Keratinocyte (primary cell): ENCODE measurements around the gene CSGALNACT2. TPM values are rescaled to one million over a fixed set of nuclear protein-coding genes. Genes with fewer than 3 reads are reported as not detected.

Experiments
- DNase-seq: peaks from one replicate; pipeline ENCODE4 v3.0.0-alpha.2; 2011; ENCODE audit warnings: low read depth, missing footprints, low spot score
- FAIRE-seq: peaks from 2 replicates; lab custom pipeline; 2011; peaks lifted over from hg19 to GRCh38; lab: Jason Lieb, UNC
- H2AFZ ChIP-seq: 2 replicates; pipeline ENCODE4 v1.6.0; 2012; ENCODE audit warnings: low read length, control low read depth, inconsistent platforms; ENCODE audit not compliant: control insufficient read depth
- H3K27ac ChIP-seq: 2 replicates; pipeline ENCODE4 v1.5.1; 2011; ENCODE audit warnings: low read length; ENCODE audit not compliant: control insufficient read depth, insufficient read depth
- H3K27me3 ChIP-seq: 3 replicates; pipeline ENCODE4 v1.6.0; 2011; ENCODE audit warnings: low read length; ENCODE audit not compliant: control insufficient read depth, insufficient read depth; ENCODE audit errors: extremely low read depth
- H3K36me3 ChIP-seq, 2 experiments: 2 replicates in 1 of 2; 3 replicates in 1 of 2; pipeline ENCODE4 v1.5.1; 2011; ENCODE audit warnings: low read length in 2 of 2, mild to moderate bottlenecking in 1 of 2; ENCODE audit not compliant: control insufficient read depth in 2 of 2, insufficient read depth in 2 of 2; ENCODE audit errors: extremely low read depth in 1 of 2
- H3K4me1 ChIP-seq: 3 replicates; pipeline ENCODE4 v1.5.1; 2011; ENCODE audit warnings: low read length; ENCODE audit not compliant: control insufficient read depth, insufficient read depth; ENCODE audit errors: extremely low read depth
- H3K4me2 ChIP-seq: 3 replicates; pipeline ENCODE4 v1.6.0; 2011; ENCODE audit warnings: low read depth, low read length; ENCODE audit not compliant: control insufficient read depth, insufficient read depth; ENCODE audit errors: extremely low read depth
- H3K4me3 ChIP-seq, 3 experiments: fragments of 200-600 bp in 1 of 3; sonication (generic) in 1 of 3; 2 replicates in 2 of 3; 3 replicates in 1 of 3; pipeline ENCODE4 v1.5.1; 2011 to 2016; ENCODE audit warnings: low read length in 3 of 3, mild to moderate bottlenecking in 3 of 3, control low read depth in 2 of 3, inconsistent platforms in 1 of 3, low read depth in 1 of 3, mixed read lengths in 1 of 3, mixed run types in 1 of 3, moderate library complexity in 1 of 3; ENCODE audit not compliant: control insufficient read depth in 2 of 3, insufficient read depth in 2 of 3; ENCODE audit errors: extremely low read depth in 1 of 3
- H3K79me2 ChIP-seq: 2 replicates; pipeline ENCODE4 v1.6.0; 2012; ENCODE audit warnings: low read length; ENCODE audit not compliant: control insufficient read depth, insufficient read depth
- H3K9ac ChIP-seq: 3 replicates; pipeline ENCODE4 v1.6.0; 2011; ENCODE audit warnings: low read length; ENCODE audit not compliant: control insufficient read depth, insufficient read depth; ENCODE audit errors: extremely low read depth
- H3K9me1 ChIP-seq: 3 replicates; pipeline ENCODE4 v1.6.0; 2011; ENCODE audit warnings: low read length; ENCODE audit not compliant: control insufficient read depth, insufficient read depth; ENCODE audit errors: extremely low read depth
- H3K9me3 ChIP-seq: 2 replicates; pipeline ENCODE4 v1.5.1; 2012; ENCODE audit warnings: low read depth, low read length; ENCODE audit not compliant: control insufficient read depth
- H4K20me1 ChIP-seq: 3 replicates; pipeline ENCODE4 v1.6.0; 2011; ENCODE audit warnings: low read length; ENCODE audit not compliant: control insufficient read depth, insufficient read depth; ENCODE audit errors: extremely low read depth
- CTCF ChIP-seq, 3 experiments: IDR thresholded peaks in 1 of 3; conservative IDR thresholded peaks in 1 of 3; optimal IDR thresholded peaks in 1 of 3; 2 replicates in 2 of 3; 3 replicates in 1 of 3; pipeline versions ENCODE3 to v1.5.1; 2011; ENCODE audit warnings: low read length in 3 of 3, mild to moderate bottlenecking in 3 of 3, moderate library complexity in 2 of 3, control low read depth in 1 of 3, inconsistent platforms in 1 of 3; ENCODE audit not compliant: insufficient read depth in 2 of 3; ENCODE audit errors: extremely low read depth in 1 of 3
- EZH2 ChIP-seq: IDR thresholded peaks from one replicate; pipeline ENCODE4 v1.6.1; 2012; ENCODE audit warnings: inconsistent platforms, mild to moderate bottlenecking, low read length, moderate library complexity
- dilution Hi-C: fragments of 300-500 bp; cut with MboI; formaldehyde crosslinking; loops from one replicate; pipeline ENCODE4 v1.7.0; 2020; ENCODE audit warnings: low sequenced_read_pairs; ENCODE audit not compliant: extremely low pct_ligation_motif_present
- polyA plus RNA-seq, 5 experiments: library from polyadenylated mRNA; depleted of rRNA in 3 of 5; stranded (reverse) in 3 of 5; stranded (forward) in 1 of 5; unstranded in 1 of 5; fragments of >200 nt; gene quantifications; 1 replicate in 1 of 5; 2 replicates in 3 of 5; 3 replicates in 1 of 5; pipeline versions ENCODE4 v1.2.1 to v1.2.3, GENCODE V29; 2011 to 2012; ENCODE audit warnings: missing spikeins in 2 of 5, low read depth in 1 of 5, low replicate concordance in 1 of 5

Gene CSGALNACT2
- polyA plus RNA-seq, 1 donor (not counting 4 experiments of a cell fraction or from before 2014, with no cell fraction given): 19.7 TPM

- H3K9me3 ChIP-seq: no peaks in the 10 kb centered on the region
- no peak overlapping the region for H3K27ac ChIP-seq
- TF ChIP-seq CTCF (optimal IDR thresholded peaks at IDR 0.05 in 1 of 3, IDR thresholded peaks at IDR 0.05 in 1 of 3, conservative IDR thresholded peaks at IDR 0.05 in 1 of 3; ENCODE audit: extremely low read depth in 1 of 3, insufficient read depth in 2 of 3, low read length in 3 of 3) (no peak), EZH2 (no peak)
- H3K9me1 ChIP-seq: no peaks in the 10 kb centered on the region
- dilution Hi-C loops: no loop called here
- no peak overlapping the region for H3K9ac ChIP-seq
- no peaks in the 10 kb centered on the region for H3K79me2 ChIP-seq
- no peak overlapping the region for H3K4me3 ChIP-seq
- FAIRE-seq (no peak), DNase-seq (no peak)
- H3K4me2 ChIP-seq: no peak overlapping the region
- H3K27me3 ChIP-seq: peaks cover 47% of the 10 kb centered on the region
- H2AFZ ChIP-seq: no peak overlapping the region
- no peaks in the 10 kb centered on the region for H4K20me1 ChIP-seq
- no peaks in the 10 kb centered on the region for H3K36me3 ChIP-seq
- H3K4me1 ChIP-seq: no peaks in the 10 kb centered on the region
These were observed 88.9 kb downstream of the CSGALNACT2 start for GRCh38 chr10:43226851-43227845.

GRCh38 chr10:43227911-43228782, 89.9 kb downstream of the CSGALNACT2 start:
- FAIRE-seq (no peak), DNase-seq (no peak)
- Histone ChIP-seq H3K79me2 (no peaks in the 10 kb centered on the region), H3K4me3 (no peak overlapping the region), H3K27ac (no peak overlapping the region), H3K4me2 (no peak overlapping the region), H2AFZ (no peak overlapping the region), H4K20me1 (no peaks in the 10 kb centered on the region), H3K9ac (no peak overlapping the region), H3K36me3 (no peaks in the 10 kb centered on the region), H3K9me1 (no peaks in the 10 kb centered on the region), H3K9me3 (no peaks in the 10 kb centered on the region), H3K4me1 (no peaks in the 10 kb centered on the region), H3K27me3 (peaks cover 41% of the 10 kb centered on the region)
- TF ChIP-seq EZH2 (no peak), CTCF (optimal IDR thresholded peaks at IDR 0.05 in 1 of 3, IDR thresholded peaks at IDR 0.05 in 1 of 3, conservative IDR thresholded peaks at IDR 0.05 in 1 of 3; ENCODE audit: extremely low read depth in 1 of 3, insufficient read depth in 2 of 3, low read length in 3 of 3) (no peak)
- dilution Hi-C loops: no loop called here
